ENCODE data around the gene C1GALT1.

- TF ChIP-seq, protein P1, sequence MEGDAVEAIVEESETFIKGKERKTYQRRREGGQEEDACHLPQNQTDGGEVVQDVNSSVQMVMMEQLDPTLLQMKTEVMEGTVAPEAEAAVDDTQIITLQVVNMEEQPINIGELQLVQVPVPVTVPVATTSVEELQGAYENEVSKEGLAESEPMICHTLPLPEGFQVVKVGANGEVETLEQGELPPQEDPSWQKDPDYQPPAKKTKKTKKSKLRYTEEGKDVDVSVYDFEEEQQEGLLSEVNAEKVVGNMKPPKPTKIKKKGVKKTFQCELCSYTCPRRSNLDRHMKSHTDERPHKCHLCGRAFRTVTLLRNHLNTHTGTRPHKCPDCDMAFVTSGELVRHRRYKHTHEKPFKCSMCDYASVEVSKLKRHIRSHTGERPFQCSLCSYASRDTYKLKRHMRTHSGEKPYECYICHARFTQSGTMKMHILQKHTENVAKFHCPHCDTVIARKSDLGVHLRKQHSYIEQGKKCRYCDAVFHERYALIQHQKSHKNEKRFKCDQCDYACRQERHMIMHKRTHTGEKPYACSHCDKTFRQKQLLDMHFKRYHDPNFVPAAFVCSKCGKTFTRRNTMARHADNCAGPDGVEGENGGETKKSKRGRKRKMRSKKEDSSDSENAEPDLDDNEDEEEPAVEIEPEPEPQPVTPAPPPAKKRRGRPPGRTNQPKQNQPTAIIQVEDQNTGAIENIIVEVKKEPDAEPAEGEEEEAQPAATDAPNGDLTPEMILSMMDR (IDR thresholded peaks at IDR 0.05), result no peak
- no peak for TF ChIP-seq EZH2 (IDR thresholded peaks at IDR 0.05; ENCODE audit: borderline replicate concordance, insufficient read depth, low read depth, low read length, poor library complexity, severe bottlenecking)
Measured at GRCh38 chr7:7251742-7252141, 69.4 kb downstream of the C1GALT1 start.
